NCI-H2227 treated with DMSO at 0.1 percent for 48 hours (cell line): ENCODE measurements around the gene PDRG1.
"Not testable (repeated sequence)": the region's sequence is repeated elsewhere in the genome, so short reads cannot be mapped to it uniquely, and the experiment has no call there.

Source experiments
- DNase-seq: peaks from one replicate; lab custom pipeline; 2025; lab: John Stamatoyannopoulos, UW

Gene PDRG1

DNA sequence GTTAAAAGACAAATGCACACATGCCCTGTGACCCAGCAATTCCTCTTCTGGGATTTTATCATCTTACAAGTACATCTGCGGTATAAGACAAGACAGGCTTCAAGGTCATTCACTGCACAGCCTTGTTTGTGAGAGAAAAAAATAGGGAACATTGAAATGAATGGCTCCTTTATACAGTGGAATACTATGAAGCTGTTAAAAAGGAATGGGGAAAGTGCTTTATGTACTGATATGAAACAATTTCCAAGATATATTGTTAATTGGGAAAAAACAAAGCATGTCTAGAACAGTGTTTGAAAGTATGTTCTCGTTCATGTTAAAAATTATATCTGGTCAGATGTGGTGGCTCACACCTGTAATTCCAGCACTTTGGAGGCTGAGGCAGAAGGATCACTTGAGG is 25.4 kb downstream of the PDRG1 start:
- DNase-seq: no peak

GRCh38 chr20:31925631-31926030 is 26.2 kb downstream of the PDRG1 start:
- DNase-seq: no peak

GRCh38 chr20:31924561-31924960 is 27.3 kb downstream of the PDRG1 start:
- DNase-seq: no peak

DNA sequence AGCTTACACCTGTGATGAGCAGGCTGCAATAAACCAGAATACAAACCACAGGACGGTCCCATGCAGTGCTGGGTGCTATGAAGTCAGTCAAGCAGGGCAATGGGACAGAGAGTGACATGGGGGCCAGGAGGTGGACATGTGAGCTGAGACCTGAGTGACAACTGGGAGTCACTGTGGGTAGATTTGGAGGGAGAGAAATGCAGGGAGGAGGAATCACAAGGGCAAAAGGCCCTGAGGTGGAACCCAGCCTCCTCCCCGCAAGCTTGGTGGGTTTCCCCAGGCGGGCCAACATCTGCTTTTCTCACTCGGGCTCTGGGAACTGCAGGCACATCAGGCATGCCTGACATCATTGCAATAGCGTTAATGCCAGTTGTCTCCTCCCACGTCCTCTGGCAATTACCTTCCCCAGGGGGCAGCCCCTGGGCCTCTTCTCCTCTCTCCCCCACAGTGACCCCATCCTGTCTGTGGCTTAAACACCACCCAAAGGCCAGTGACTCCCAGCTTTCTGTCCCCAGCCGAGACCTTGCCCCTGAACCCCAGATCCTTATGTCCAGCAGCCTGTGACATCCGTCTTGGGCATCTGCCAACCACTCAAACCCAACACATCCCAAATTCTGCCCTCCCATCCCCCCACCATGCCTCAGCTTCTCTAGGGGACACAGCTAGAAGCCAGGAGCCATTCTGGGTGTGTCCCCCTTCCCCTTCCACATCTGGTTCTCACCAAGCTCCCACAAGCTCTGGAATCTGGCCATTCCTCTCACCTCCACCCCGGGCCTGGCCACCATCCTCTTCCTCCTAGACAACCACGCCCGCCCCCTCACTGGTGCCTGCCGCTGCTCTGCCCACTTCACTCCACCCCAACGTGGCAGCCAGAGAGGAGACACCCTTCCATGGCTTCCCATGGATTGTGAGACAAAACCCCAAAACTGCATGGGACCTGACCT is 28.2 kb downstream of the PDRG1 start:
- no peak for DNase-seq

DNA sequence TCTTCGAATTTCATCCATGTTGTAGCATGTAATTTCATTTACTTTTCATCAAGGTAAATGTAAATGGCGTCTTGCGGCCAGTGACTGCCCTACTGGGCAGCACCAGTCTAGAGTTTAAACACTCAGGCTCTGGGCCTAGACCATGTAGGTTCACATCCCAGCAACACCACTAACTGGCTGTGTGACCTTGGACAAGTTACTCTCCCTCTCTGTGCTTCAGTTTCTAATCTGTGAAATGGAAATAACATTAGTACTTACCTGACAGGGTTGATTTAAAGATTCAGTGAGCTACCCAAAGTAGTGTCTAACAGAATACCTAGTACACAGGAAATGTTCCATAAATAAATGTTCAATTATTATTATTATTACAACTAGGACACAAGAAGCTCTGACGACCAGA is 29.3 kb downstream of the PDRG1 start:
- DNase-seq: no peak

- no peak for DNase-seq
Measured at GRCh38 chr20:31922181-31922580, 29.7 kb downstream of the PDRG1 start.

- DNase-seq: not testable (repeated sequence)
Measured at GRCh38 chr20:31921480-31921879, 30.4 kb downstream of the PDRG1 start.

DNA sequence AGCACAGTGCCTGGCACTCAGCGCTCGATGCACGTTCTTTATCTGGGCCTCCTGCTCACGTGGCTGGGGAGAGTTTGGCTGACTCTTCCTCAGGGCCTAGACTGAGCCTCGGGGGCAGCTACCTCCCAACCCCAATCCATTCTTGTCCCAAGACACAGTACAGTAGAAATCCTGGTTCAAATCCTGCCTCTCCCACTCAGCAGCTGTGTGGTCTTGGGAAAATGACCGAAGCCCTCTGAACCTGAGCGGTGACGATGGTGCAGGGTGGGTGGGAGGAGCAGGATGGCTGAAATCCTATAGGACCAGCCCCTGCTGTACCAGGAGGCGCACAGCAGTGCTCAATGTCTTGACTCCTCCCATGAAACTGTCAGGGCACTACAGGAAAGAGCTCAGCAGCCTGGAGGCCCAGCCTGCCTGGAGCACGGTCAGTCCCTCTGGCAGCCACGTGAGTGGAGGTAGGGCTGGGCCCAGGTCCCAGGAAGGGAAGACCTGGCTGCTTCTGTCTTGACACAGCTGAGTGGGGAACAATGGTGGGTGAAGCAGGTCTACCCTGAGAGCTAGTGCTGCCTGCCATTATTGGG is 31.5 kb downstream of the PDRG1 start:
- DNase-seq: no peak

DNA sequence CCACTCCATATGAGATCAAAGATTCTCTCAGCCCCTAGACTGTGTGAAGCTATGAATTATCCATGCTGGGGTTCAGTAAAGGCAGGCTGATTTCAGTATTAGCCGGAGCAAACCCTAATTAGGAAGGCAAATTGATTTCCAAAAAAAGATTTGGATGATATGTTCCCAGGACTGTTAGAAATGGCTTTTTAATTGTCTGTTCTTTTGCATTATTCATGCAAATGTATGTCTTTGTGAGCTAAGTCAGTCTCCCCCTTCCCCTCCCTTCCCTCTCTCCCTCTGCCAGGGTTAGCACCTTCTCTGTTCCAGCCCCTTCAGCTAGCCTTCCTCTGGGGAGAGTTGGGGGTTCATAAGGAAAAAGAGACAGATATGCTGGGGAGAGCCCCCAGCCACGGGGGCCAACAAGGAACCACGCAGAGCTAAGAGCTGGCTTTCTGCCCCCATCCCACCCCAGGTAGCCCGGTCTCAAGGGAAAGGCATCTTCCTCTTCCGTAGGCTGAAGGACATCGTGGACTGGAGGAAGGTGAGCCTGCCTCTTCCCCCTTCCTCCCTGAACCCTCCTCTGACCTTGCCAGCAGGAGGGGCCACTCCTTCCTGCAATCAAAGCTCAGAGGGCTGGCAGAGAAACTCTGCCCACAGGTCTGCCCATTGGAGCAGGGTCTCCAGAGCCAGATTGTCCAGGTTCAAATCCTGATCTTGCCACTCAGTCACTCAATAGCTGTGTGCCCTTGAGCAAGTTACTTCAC is 32.3 kb downstream of the PDRG1 start:
- no peak for DNase-seq

- DNase-seq: no peak
Measured at GRCh38 chr20:31918466-31919105, 33.3 kb downstream of the PDRG1 start.

DNA sequence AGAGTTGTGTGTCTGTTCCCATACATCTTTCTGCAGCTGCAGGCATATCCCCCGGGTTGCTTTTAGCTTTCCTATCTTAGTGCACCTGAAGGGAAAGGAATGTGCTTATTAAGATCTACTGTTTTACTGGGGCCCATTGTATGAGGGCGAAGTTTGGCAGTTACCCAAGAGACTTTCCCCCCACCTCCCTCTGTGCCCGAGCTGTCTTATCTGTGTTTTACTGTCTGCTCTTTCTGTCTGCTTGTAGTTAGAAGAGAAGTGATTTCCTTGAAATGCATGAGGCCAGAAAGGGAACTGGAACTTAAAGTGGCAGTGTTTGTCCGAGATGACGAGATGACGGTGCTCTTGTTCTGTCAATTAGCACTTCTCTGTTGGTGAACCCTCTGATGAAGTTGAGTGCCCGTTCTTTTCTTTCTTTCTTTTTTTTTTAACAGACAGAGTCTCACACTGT is 33.9 kb downstream of the PDRG1 start:
- DNase-seq: not testable (repeated sequence)

DNA sequence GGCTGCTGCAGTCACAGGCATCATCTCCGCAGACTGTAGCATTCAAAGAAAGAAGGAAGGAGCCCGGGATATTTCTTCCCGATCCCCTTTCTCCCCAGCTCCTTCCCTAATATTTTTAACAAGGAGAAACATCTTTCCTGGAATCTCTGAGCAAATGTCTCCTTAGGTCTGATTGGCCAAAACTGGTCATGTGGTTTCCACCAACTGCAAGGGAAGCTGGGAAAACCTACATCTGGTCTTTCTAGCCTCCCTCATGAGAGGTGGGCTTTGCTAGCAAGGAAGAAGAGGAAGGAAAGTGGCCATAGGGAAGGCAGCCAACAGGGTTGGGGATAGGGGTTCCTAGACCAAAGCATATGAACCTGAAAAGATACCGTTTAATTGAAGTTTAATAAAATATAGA is 35.1 kb downstream of the PDRG1 start:
- no peak for DNase-seq

- DNase-seq: no peak
Measured at GRCh38 chr20:31915491-31916280, 36.2 kb downstream of the PDRG1 start.

- DNase-seq: no peak
Measured at GRCh38 chr20:31914170-31914569, 37.7 kb downstream of the PDRG1 start.

GRCh38 chr20:31913431-31914157 is 38.3 kb downstream of the PDRG1 start:
- DNase-seq: no peak

DNA sequence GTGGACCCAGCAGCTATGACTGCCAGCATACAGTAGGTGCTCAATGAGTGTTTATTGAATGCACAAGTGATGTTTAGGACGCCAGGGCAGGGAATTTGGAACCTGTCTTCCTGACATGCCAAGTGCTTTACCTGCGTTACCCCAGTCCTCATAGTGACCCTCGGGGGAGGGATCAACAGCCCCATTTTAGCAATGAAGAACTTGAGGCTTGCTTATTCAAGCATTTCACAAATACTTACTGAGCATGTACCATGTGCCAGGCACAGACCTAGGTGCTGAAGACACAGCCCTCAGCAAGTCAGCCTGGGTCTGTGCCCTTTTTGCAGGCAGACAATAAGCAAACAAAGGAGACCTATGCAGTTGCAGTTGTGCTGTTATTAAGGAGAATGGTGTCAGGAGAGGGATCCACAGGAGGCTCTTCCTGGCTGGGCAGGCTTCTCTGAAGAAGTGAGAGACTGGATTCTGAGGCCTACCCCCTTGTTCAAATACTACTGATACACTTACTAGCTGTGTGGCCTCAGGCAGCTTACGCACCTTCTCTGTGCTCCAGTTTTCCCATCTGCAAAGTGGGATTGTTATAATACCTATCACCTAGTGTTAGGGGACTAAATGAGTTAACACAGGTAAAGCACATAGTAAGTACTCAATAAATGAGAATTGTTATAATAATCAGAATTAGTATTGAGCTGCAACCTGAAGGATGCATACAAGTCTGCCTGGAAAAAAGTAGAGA is 41.6 kb downstream of the PDRG1 start:
- DNase-seq: no peak

- no peak for DNase-seq
Measured at GRCh38 chr20:31909253-31910070, 42.4 kb downstream of the PDRG1 start.

DNA sequence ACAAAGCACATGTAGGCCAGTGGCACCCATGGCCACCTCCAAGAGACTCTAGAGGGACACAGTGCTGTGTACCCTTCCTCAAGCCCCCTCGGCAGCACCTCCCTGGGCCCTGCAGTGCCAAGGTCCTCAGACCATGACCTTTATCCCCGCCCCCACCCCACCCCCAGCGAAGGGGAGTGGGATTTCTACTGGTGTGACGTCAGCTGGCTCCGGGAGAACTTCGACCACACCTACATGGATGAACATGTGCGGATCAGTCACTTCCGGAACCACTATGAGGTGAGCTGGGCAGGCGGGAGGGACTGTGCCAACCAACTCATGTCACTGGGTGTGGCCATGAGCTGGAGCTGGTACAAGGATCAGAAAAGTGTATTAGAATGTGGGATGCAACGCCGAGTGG is 43.4 kb downstream of the PDRG1 start:
- DNase-seq: no peak

- DNase-seq: no peak
Measured at GRCh38 chr20:31908016-31908415, 43.8 kb downstream of the PDRG1 start.
